Suppressor macrophage treated with lipopolysaccharide for 1 hour (primary cell): ENCODE results near the gene ALK.

Source experiments
- DNase-seq, 3 donors: peaks; one replicate each; pipeline ENCODE4 v3.0.0-alpha.2; 2020 to 2022

The ALK gene

GRCh38 chr2:29305762-29306161 is 615.6 kb downstream of the ALK start:
- DNase-seq, result no peak

GRCh38 chr2:29304399-29305060 is 616.9 kb downstream of the ALK start:
- no peak for DNase-seq

GRCh38 chr2:29296585-29296984 is 624.8 kb downstream of the ALK start:
- DNase-seq, result no peak

GRCh38 chr2:29295845-29296244 is 625.5 kb downstream of the ALK start:
- peak; percentile 25 to 50 (median 38) for DNase-seq

- peak in 2 of 3 donors; percentile 40 to 55 for DNase-seq
Observed at GRCh38 chr2:29293830-29294438, 627.5 kb downstream of the ALK start.

- DNase-seq, result no peak
Observed at GRCh38 chr2:29290293-29291047, 630.9 kb downstream of the ALK start.

GRCh38 chr2:29284671-29285070 is 636.7 kb downstream of the ALK start:
- no peak for DNase-seq

GRCh38 chr2:29281916-29282247 is 639.5 kb downstream of the ALK start:
- DNase-seq, result no peak

- DNase-seq, result no peak
Observed at GRCh38 chr2:29281086-29281915, 640.1 kb downstream of the ALK start.

- DNase-seq, result no peak
Observed at GRCh38 chr2:29278966-29279365, 642.4 kb downstream of the ALK start.

GRCh38 chr2:29276151-29276550 is 645.2 kb downstream of the ALK start:
- no peak for DNase-seq

GRCh38 chr2:29275186-29275585 is 646.2 kb downstream of the ALK start:
- no peak for DNase-seq

GRCh38 chr2:29273685-29274611 is 647.4 kb downstream of the ALK start:
- DNase-seq, result peak in 1 of 3 donors; percentile 22

- peak; percentile 39 to 57 (median 53) for DNase-seq
Observed at GRCh38 chr2:29273004-29273684, 648.2 kb downstream of the ALK start.

GRCh38 chr2:29272311-29272710 is 649.1 kb downstream of the ALK start:
- DNase-seq, result no peak

GRCh38 chr2:29270701-29271121 is 650.7 kb downstream of the ALK start:
- DNase-seq, result peak; percentile 71 to 82 (median 75)

GRCh38 chr2:29269765-29270109 is 651.6 kb downstream of the ALK start:
- no peak for DNase-seq

- DNase-seq, result no peak
Observed at GRCh38 chr2:29269095-29269764, 652.2 kb downstream of the ALK start.

GRCh38 chr2:29267720-29268119 is 653.7 kb downstream of the ALK start:
- no peak for DNase-seq

- DNase-seq, result no peak
Observed at GRCh38 chr2:29263886-29264285, 657.5 kb downstream of the ALK start.

- no peak for DNase-seq
Observed at GRCh38 chr2:29262681-29263260, 658.6 kb downstream of the ALK start.
